Activated T-helper 2 cell treated with anti-CD3 and anti-CD28 coated beads, Interferon-gamma antibody, Interleukin-2, Interleukin-4, amounts not matched to agents 10 μg/mL and 5 μg/mL and 100 μg/mL, durations not matched to agents 14 hours and 24 hours and 36 hours (primary cell): ENCODE results near the gene KCP. TPM values are rescaled to one million over a fixed set of nuclear protein-coding genes. Genes with fewer than 3 reads are reported as not detected.
A peak's percentile ranks its signal among the peaks of the same experiment; 100 is the strongest.

ENCODE experiments used
- DNase-seq: peaks from one replicate; pipeline ENCODE4 v3.0.0; 2021; ENCODE audit warnings: low spot score
- H3K27ac Mint-ChIP-seq: one replicate; pipeline ENCODE4 v1.8.0; 2021; ENCODE audit warnings: mixed read lengths
- H3K27me3 Mint-ChIP-seq: one replicate; pipeline ENCODE4 v1.8.0; 2021; ENCODE audit warnings: low read depth, mixed read lengths
- H3K36me3 Mint-ChIP-seq: one replicate; pipeline ENCODE4 v1.8.0; 2021; ENCODE audit warnings: low read depth, mixed read lengths
- H3K4me1 Mint-ChIP-seq: one replicate; pipeline ENCODE4 v1.8.0; 2021; ENCODE audit warnings: low read depth, mixed read lengths
- H3K4me3 Mint-ChIP-seq: one replicate; pipeline ENCODE4 v1.8.0; 2021; ENCODE audit warnings: low read depth, mild to moderate bottlenecking, moderate library complexity, mixed read lengths
- H3K9me3 Mint-ChIP-seq: one replicate; pipeline ENCODE4 v1.8.0; 2021; ENCODE audit warnings: mixed read lengths
- intact Hi-C: fragments of 100-400 bp; cut with micrococcal nuclease; formaldehyde crosslinking; loops from one replicate; pipeline ENCODE4 v1.15.1; 2023
- total RNA-seq: library from RNA; stranded (reverse); gene quantifications from 2 replicates; pipeline ENCODE4 v1.2.3, GENCODE V29; 2022

KCP gene
- total RNA-seq, result not detected in 2 replicates

DNA sequence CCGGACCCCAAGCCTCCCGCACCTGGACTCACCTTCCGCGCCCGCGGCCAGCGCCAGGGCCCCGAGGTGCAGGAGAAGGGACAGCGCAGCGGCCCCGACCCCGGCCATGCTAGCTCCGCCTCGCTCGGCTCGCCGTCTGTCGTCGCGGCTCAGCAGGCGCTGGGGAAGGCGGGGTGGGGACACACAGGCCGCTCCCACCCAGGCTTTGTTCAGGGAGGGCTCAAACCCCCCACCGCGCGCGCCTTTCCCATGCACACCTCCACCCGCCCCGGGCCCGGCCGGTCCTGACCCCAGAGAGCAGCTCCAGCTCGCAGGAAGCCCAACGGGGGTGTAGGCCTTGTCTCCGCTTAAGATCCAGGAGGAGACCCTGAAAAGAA, at the start of gene KCP:
KCP (minus strand) TSS at position 141 of the 377 bp plus-strand sequence; CDS start at position 108, 33 bp downstream.
- peaks cover 45% of the 10 kb centered on the region for H3K27me3 Mint-ChIP-seq
- H3K4me3 Mint-ChIP-seq, result no peak within 1 kb of the TSS
- no peaks in the 10 kb centered on the region for H3K9me3 Mint-ChIP-seq
- no peaks in the 10 kb centered on the region for H3K36me3 Mint-ChIP-seq
- intact Hi-C loops, result no loop called here
- DNase-seq, result no peak
- no peak within 1 kb of the TSS for H3K27ac Mint-ChIP-seq
- H3K4me1 Mint-ChIP-seq, result peaks cover 3% of the 10 kb centered on the region

DNA sequence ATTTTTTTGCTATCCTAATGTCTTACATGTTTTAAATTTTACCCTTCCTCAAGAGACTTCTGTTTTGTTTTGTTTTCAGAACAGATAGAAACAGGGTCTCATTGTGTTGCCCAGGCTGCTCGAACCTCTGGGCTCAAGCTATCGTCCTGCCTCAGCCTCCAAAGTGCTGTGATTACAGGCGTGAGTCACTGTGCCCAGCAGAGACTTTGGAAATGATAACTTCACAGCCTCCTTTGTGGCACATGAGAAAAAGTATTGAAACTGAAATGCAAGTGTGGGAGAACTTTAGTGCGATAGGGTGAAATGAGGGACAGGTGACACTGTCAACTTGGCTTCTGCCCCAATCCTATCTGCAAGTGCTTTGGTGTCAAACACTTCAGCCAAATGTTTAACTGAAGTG, 48.8 kb upstream of the KCP start:
- Mint-ChIP-seq H3K36me3 (peaks cover 77% of the 10 kb centered on the region), H3K4me1 (peaks cover 28% of the 10 kb centered on the region), H3K9me3 (no peaks in the 10 kb centered on the region), H3K4me3 (no peak overlapping the region), H3K27me3 (no peaks in the 10 kb centered on the region), H3K27ac (no peak overlapping the region)
- intact Hi-C loops, result no loop called here
- DNase-seq, result no peak

DNA sequence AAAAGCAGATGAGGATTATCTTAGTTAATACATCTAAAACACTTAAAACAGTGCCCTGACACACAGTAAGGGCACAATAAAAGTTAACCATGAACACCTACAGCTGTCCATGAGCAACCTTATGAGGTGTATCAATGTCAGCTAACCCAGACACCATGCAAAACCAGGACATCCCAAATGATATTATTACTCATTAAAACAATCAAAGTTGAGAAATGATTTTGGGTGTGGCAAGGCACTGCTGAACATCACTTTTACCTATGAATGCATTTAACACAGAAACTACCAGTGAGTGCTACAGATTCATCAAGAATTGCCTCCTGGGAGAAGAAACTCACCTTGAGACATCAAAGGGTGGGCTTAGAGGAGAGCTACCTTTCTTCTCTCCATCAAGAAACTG, 45.5 kb upstream of the KCP start:
- DNase-seq, result no peak
- intact Hi-C loops, result no loop called here
- no peak overlapping the region for H3K4me3 Mint-ChIP-seq
- peaks cover 10% of the 10 kb centered on the region for H3K4me1 Mint-ChIP-seq
- no peaks in the 10 kb centered on the region for H3K9me3 Mint-ChIP-seq
- H3K27me3 Mint-ChIP-seq, result no peaks in the 10 kb centered on the region
- no peak overlapping the region for H3K27ac Mint-ChIP-seq
- peaks cover 80% of the 10 kb centered on the region for H3K36me3 Mint-ChIP-seq

DNA sequence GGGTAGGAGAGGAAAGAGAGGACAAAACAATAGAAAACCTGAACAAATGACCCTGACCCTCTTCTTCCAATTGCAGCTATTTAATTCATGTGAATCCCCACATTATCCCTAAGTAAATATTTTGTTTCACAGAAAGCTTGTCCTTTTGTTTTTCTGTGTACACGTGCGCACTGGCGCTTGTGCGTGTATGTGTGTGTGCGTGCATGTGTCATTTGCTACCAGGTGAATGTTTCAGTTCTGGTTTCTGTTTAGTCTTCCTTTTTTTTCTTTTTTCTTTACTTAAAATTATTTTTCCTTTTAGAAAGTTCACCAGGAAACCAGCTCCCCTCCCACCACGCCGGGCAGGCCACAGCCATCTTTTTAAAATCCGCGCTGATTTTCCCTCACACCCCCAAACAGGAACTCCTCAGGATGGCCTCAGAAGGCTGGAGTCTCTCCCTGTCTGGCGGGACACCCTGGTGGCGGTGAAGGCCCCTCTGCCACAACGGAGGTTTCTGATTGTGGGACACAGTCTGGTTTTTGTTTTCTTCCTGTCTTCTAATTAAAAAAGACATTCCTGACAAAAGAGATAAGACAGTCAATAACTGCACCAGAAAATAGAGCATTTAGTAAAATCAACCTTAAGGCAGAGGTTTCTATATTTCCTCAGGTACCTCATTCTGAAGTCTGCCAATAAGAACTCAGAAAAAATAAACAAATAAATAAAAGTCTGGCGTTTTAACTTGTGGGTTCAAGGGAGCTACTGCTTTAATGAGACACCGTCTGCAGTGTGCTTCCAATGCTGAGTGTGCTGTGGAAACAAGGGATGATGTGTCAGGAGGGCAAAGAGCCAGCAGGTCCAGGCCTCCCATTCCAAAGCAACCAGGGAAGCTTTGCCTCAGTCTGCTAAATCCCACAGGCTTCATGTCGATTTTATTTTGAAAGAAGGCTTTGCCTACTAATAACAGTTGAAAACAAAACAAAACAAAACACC, 44.6 kb upstream of the KCP start:
- Mint-ChIP-seq H3K27me3 (no peaks in the 10 kb centered on the region), H3K4me3 (no peak overlapping the region), H3K36me3 (peaks cover 80% of the 10 kb centered on the region), H3K27ac (peak overlapping the region; percentile 22), H3K4me1 (peaks cover 10% of the 10 kb centered on the region), H3K9me3 (no peaks in the 10 kb centered on the region)
- no peak for DNase-seq
- intact Hi-C loops, result no loop called here

DNA sequence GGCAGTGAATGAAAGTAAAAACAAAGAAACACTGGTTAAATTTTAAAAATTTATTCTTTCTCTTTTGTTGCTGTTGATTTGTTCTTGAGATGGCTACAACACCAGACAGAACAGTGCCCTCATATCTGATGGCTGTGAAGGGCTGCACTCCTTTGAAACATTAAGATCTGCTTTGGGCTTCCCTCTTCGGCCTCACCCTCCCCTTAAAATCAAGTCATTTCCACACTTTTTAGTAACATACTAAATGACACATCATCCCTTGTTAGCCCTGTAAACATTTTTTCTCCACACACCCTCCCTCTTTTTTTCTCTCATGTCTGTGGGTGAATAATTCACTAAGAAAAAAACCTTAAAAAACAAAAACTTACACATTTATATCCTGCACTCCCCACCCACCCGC, 43.6 kb upstream of the KCP start:
- no peak overlapping the region for H3K4me3 Mint-ChIP-seq

DNA sequence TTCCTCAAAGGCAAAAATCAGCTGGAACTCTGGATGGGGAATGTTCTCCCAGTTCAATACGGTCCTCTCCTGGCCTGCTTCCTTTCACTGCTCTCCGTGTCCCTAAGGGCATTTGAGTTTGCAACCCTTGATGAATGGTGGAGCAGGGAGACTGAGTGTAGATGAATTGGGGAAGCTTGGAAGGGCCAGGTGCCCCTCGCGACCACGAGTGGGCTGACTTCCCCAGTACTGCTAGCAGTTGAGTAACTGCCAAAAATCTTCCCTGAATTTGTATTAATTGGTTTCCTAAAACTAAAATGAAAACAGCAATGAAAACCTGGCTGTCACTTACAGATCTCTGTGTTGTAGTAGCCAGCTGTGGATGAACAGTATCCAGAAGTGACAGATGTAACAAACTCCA, 40.8 kb upstream of the KCP start:
- no peak overlapping the region for H3K27ac Mint-ChIP-seq
- intact Hi-C loops, result no loop called here
- peaks cover 5% of the 10 kb centered on the region for H3K4me1 Mint-ChIP-seq
- no peak for DNase-seq
- H3K27me3 Mint-ChIP-seq, result no peaks in the 10 kb centered on the region
- H3K4me3 Mint-ChIP-seq, result no peak overlapping the region
- H3K36me3 Mint-ChIP-seq, result peaks cover 44% of the 10 kb centered on the region
- no peaks in the 10 kb centered on the region for H3K9me3 Mint-ChIP-seq

More for the DNA sequence above, 43.6 kb upstream of the KCP start:
- H3K9me3 Mint-ChIP-seq, result no peaks in the 10 kb centered on the region
- no peaks in the 10 kb centered on the region for H3K27me3 Mint-ChIP-seq
- peaks cover 7% of the 10 kb centered on the region for H3K4me1 Mint-ChIP-seq
- peaks cover 70% of the 10 kb centered on the region for H3K36me3 Mint-ChIP-seq
- no peak for DNase-seq
- intact Hi-C loops, result no loop called here
- peak overlapping the region; percentile 29 for H3K27ac Mint-ChIP-seq

DNA sequence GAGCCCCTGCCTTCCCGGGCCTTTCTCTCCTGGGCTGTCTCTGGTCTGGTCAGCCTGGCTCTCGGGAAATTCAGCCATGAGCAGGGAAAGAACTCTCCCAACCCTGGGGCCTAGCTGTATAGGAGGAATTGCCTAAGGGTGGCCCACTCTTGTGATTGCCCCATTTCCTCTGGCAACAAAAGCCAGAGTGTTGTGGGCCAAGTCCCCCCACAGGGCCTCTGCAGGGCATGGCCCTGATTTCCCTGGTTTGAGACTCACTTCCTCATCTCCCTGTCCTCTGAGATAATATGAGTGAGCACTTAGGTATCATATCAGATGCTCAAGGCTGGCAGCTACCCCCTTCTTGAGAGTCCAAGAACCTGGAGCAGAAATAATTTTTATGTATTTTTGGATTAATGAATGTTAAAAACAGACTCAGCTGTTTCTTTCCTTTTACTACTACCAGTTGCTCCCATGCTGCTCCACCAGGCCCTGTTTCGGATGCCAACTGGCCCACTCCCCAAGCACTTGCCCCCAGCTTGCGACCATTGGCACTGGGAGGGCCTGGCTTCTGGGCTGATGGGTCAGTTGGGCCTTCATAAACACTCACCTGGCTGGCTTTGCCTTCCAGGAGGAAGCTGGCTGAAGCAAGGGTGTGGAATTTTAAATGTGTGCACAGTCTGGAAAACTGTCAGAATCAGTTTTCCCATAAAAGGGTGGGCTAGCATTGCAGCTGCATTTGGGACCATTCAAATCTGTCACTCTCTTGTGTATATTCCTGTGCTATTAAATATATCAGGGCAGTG, 38.7 kb upstream of the KCP start:
- Mint-ChIP-seq H3K4me3 (no peak overlapping the region), H3K36me3 (peaks cover 26% of the 10 kb centered on the region), H3K27me3 (no peaks in the 10 kb centered on the region), H3K4me1 (peaks cover 1% of the 10 kb centered on the region), H3K27ac (no peak overlapping the region), H3K9me3 (no peaks in the 10 kb centered on the region)
- intact Hi-C loops, result no loop called here
- DNase-seq, result no peak

DNA sequence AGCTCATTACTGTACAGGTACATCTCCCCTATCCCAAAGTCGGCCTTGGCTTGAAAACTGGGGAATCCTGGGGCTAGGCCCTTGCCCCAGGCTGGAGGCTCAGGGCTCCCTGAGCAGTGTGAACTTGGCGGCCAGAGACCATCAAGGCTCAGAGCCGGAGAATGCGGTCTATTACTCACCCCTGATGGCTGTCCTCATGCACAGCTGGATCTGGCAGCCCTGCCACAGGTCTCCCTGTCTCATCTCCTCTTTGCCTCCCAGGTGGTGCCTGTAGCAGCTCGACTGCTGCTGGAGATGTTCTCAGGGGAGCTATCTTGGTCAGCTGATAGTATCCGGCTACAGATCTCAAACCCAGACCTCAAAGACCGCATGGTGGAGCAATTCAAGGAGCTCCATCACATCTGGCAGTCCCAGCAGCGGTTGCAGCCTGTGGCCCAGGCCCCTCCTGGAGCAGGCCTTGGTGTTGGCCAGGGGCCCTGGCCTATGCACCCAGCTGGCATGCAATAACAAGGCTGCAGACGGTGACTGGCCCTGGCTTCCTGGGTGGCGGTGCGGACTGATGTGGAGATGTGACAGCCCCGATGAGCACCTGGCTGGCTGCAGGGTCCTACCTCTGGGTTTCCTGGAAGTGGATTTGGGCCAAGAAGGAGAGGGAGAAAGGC, 37.9 kb upstream of the KCP start:
- Mint-ChIP-seq H3K27me3 (no peaks in the 10 kb centered on the region), H3K36me3 (peaks cover 19% of the 10 kb centered on the region), H3K27ac (no peak overlapping the region), H3K4me1 (no peaks in the 10 kb centered on the region), H3K9me3 (no peaks in the 10 kb centered on the region), H3K4me3 (no peak overlapping the region)
- DNase-seq, result no peak
- intact Hi-C loops, result no loop called here

DNA sequence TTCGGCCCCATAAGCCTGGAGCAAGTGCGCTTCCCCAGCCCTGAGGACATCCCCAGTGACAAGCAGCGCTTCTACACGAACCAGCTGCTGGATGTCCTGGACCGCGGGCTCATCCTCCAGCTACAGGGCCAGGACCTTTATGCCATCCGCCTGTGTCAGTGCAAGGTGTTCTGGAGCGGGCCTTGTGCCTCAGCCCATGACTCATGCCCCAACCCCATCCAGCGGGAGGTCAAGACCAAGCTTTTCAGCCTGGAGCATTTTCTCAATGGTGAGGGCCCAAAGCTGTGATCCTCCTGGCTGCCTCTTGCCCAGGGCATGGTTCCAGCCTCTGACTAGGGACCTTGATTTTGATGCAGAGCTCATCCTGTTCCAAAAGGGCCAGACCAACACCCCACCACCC, 37.3 kb upstream of the KCP start:
- intact Hi-C loops, result no loop called here
- H3K4me1 Mint-ChIP-seq, result no peaks in the 10 kb centered on the region
- peaks cover 14% of the 10 kb centered on the region for H3K36me3 Mint-ChIP-seq
- DNase-seq, result no peak
- no peak overlapping the region for H3K27ac Mint-ChIP-seq
- H3K9me3 Mint-ChIP-seq, result no peaks in the 10 kb centered on the region
- no peaks in the 10 kb centered on the region for H3K27me3 Mint-ChIP-seq
- no peak overlapping the region for H3K4me3 Mint-ChIP-seq

DNA sequence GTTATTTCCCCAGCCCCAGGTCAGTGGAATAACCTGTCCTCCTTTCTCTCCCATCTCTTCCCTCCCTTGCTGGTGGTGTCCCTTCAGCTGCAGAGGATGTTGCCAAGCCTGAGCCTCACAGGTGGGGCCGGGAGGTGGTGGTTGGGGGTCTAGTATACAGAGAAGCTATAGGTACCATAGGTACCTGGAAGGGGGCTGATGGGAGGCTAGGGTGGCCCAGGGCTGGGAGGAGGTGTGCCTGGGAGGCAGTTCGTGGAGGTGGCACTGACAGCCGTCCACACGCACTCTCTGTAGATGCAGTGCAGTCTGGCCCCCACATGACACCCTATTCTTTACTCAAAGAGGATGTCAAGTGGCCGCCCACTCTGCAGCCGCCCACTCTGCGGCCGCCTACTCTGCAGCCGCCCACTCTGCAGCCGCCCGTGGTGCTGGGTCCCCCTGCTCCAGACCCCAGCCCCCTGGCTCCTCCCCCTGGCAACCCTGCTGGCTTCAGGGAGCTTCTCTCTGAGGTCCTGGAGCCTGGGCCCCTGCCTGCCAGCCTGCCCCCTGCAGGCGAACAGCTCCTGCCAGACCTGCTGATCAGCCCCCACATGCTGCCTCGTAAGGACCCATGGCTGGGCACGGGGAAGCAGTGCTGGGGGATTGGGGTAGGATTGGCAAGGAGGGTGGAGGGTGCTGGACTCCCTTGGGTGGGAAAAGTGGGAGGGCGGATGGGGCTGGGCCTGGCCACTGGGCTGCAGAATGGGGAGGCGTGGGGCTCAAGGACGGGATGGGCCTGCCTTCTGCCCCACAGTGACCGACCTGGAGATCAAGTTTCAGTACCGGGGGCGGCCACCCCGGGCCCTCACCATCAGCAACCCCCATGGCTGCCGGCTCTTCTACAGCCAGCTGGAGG, 36.7 kb upstream of the KCP start:
- no peaks in the 10 kb centered on the region for H3K4me1 Mint-ChIP-seq
- no peaks in the 10 kb centered on the region for H3K9me3 Mint-ChIP-seq
- no peak overlapping the region for H3K27ac Mint-ChIP-seq
- DNase-seq, result no peak
- H3K4me3 Mint-ChIP-seq, result no peak overlapping the region
- no peaks in the 10 kb centered on the region for H3K27me3 Mint-ChIP-seq
- intact Hi-C loops, result no loop called here
- H3K36me3 Mint-ChIP-seq, result peaks cover 9% of the 10 kb centered on the region

DNA sequence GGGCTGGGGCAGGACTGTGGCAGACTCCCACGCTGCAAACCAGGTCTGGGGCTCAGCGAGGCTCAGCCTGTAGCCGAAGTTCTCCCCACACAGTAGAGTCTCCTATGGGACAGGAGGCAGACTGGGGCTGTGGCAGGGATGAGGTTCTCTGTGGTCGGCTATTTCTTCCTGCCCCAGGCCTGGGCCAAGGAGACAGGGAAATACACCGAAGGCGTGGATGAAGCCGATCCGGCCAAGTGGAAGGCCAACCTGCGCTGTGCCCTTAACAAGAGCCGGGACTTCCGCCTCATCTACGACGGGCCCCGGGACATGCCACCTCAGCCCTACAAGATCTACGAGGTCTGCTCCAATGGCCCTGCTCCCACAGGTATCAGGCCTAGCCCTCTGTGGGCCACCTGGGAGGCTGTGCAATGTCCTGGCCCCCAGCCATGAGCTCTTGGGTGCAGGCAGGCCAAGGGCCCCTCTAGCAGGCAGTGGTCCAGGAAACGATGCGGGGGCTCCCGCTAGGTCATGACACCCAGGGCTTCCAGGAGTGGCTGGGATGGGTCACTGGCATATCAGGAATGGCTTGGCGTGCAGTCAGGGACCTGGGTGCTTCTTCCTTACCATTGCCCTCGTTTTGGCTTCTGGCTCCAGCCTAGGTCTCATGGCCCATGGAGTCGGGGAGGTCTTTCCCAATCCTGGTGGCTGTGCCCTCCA, 35.3 kb upstream of the KCP start:
- Mint-ChIP-seq H3K27me3 (no peaks in the 10 kb centered on the region), H3K4me1 (peaks cover 7% of the 10 kb centered on the region), H3K4me3 (no peak overlapping the region), H3K36me3 (peaks cover under 1% of the 10 kb centered on the region), H3K27ac (no peak overlapping the region), H3K9me3 (no peaks in the 10 kb centered on the region)
- no peak for DNase-seq
- intact Hi-C loops, result no loop called here
